GM18858 (cell line): ENCODE data around the gene ARL3.
"Not testable (repeated sequence)": the region's sequence is repeated elsewhere in the genome, so short reads cannot be mapped to it uniquely, and the experiment has no call there.

Source experiments
- ATAC-seq: cut with Tn5 transposase; IDR thresholded peaks from one replicate; pipeline ENCODE4 v1.9.1; 2021; ENCODE audit not compliant: unreplicated experiment

ARL3 gene

DNA sequence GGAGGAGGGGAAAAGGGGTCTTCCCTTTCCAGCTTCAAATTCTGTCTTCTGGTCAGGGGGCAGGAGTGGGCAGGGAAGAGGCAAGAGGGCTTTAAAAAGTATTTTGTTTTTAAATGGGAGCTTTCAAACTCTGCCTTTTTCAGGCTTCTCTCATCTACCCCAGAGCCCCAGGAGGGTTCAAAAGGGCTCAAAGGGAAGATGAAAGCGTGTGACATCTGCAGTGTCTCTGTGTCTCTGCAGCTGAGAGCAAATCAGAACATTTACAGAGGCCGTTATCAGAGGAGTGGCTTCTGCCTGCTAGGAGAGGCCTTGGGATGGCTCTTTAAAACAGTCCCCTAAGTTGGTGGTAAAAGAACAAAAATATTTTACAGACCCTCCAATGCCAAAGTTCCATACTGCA is 39.6 kb downstream of the ARL3 start:
- ATAC-seq, result no peak

- ATAC-seq, result no peak
These were observed 40.2 kb downstream of the ARL3 start for GRCh38 chr10:102673819-102674511.

GRCh38 chr10:102673236-102673818 is 40.9 kb downstream of the ARL3 start:
- ATAC-seq, result no peak

GRCh38 chr10:102670871-102671434 is 43.2 kb downstream of the ARL3 start:
- no peak for ATAC-seq

DNA sequence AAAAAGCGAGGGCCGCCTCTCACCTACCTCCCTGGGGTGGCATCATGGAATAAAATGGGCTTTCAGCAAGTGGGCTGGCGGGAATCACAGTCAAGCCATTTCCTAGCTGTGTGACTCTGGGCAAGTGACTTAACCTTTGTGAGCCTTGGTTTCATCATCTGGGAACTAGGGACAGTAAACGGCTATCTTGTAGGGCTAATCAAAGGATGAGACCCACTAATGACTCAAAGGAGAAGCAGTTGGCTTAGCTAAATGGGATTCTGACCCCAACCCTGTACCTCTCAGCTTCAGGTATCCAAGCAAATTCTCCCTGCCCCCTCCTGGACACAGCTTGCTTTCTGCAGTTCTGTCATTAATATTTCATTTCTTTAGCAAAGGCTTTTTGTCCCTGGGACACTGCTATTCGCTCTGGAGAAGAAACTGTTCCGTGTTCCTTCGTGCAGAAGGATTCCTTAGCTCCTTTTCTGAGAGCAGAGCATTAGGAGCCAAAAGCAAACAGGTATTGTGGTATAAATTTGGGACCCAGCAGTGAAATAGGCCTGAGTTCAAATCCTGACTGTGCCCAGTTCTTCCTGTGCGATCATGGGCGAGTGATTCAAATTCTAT is 44.0 kb downstream of the ARL3 start:
- ATAC-seq, result no peak

DNA sequence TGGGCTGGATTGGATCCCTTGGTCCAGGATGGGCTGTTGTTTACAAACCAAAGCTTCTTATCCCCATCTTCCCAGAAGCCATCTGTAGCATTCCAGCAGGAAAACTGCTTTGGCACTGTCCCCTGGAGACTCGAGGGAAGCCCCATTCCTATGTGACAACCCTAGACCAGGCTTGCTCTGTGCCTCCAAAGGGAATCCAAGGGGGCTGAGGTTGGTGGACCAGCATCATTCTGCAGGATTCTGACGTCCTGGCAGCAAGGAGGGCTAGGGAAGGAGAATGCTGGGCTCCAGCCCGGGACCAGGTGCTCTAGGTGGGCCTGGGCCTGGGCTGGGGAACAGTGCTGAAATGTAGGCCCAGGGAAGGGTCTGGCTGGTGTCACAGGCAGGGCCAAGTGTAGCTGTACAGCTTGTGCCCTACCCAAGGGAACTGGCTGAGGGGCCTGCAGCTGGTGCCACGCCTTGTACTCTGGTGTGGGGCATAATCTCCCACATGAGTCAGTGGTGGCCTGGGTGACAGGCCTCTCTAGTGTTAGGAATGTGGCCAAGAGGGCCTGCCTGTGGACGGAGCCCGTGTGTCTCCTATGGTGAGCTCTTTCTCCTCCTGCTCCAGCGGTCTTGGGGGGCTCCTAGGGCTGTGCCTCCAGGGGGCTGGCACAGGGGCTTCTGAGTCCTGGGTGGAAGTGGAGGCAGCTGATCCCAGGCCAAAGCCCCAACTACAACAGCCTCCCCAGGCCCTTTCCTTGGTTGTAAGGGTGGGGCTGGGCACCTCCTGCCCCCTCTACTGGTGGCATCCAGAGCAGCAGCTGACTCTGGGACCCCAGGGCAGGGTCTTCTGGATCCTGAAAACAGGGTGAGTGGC is 44.8 kb downstream of the ARL3 start:
- no peak for ATAC-seq

- no peak for ATAC-seq
These were observed 45.7 kb downstream of the ARL3 start for GRCh38 chr10:102668326-102669107.

DNA sequence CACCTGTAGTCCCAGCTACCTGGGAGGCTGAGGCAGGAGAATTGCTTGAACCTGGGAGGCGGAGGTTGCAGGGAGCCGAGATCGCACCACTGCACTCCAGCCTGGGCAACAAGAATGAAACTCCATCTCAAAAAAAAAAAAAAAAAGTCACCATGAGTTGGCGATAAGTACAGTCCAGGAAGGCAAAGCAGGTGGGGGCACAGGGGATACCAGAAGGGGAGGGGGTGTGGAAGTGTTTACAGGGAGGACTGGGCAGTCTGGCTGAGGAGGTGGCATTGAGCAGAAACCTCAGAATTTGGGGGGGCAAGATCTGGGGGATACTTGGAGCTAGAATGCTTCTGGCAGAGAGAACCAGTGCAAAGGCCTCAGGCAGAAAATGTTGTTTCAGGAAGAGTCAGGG is 46.8 kb downstream of the ARL3 start:
- not testable (repeated sequence) for ATAC-seq

DNA sequence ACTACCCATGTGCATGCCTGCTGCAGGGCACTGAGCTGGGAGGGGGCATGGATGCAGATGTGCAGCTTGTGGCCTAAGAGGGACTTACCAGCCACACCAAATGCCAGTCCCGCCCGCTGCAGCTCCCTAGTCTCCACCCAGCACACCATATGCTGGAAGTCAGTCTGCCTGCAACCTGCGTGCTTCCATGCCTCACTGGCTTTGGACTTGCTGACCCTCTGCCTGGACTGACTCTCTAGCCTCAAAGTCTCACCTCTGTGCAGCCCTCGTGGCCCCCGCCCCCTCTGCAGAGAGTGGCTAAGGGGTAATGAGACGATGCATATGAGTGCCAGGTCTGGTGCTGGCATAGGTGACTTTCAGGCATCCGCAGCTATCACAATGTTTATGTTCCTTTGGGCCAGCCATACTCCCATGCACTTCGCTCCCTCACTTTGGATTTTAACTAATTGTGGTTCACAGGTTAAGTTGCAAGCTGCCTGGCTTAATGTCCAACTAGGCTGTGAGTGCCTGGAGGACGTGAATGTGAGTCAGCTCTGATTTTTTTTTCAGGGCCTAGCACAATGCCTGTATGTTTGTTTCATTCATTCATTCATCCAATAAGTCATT is 48.2 kb downstream of the ARL3 start:
- no peak for ATAC-seq

DNA sequence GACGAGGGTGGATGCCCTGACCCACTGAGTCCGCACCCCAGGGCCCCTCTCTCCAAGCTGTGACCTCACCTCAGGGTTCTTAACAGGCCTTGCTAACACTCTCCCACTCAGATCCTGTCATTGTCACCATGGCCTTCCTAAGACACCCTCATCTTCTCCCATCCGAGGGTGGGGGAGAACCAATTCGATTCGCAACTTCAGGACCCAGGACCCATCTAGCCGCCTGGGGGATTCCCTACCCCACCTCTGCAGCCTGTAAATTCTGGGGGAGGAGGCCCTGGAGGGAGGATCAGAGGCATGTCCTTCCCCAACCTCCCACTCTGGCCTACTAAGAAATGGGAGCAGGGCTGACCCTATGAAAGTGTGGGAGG is 52.6 kb downstream of the ARL3 start:
- peak; percentile 9 for ATAC-seq

DNA sequence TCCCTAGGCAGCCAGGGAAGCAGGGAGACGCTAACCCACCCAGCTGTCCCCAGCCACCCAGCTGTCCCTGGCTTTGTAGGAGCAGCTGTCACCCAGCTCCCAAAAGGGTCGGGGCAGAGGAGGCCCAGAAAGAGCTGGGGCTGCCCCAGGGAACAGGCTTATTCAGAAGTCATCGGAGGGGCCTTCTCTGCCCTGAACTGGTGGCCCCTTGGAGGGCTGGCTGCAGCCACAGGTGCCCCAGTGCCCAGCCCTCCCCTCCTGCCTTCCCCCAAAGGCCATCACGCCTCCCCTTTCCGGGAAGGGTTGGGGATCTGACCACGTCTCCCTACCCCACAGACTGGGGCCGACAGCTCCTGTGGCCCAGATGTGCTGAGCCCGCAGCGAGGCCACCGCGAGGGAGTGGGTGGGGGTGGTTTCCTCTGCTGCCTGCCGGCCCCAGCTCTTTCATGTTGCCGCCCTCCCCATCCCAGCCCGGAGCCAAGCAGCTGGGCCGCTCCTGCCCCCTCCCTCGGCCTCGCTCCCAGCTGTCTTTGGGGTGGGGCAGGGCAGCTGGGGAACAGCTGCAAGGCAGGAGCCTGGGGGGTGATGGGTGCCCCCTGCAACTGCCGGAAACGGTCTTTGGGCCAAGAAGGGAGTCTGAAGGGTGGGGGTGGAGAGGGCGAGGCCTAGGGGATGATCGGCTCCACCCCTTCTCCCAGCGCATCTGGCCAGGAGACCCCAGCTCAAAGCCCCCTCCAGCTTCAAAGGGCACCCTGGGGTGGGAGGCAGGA is 53.1 kb downstream of the ARL3 start:
- ATAC-seq, result peak; percentile 73

DNA sequence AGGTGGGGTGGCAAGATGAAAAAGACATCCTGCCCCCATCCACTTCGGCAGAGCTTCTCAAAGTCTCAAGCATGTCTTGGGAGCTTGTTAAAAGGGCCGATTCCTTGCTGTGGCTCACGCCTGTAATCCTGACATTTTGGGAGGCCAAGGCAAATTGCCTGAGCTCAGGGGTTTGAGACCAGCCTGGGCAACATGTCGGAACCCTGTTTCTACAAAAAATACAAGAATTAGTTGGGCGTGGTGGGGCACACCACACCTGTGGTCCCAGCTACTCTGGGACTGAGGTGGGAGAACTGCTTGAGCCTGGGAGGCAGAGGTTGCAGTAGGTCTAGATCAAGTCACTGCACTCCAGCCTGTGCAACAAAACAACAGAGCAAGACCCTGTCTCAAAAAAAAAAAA is 55.4 kb downstream of the ARL3 start:
- ATAC-seq, result no peak

GRCh38 chr10:102657984-102658724 is 56.0 kb downstream of the ARL3 start:
- no peak for ATAC-seq

DNA sequence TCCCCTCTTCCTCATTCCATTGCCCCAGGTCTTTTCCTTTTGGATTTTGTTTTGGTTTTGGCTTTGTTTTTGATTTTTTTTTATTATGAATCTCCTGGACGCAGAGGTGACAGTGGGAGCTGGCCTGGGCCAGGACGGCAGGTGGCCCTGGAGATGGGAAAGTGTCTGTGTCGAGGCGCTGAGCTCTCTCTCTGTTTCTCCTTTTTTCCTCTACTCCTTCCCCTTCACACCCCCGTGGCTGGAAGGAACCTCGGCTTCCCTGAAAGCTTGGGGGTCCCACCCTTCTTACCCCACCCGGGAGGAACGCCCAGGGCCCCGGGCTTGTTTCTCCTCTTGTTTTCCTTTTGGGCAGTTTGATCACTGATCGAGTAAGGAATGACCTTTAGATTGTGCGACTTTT is 56.7 kb downstream of the ARL3 start:
- no peak for ATAC-seq

GRCh38 chr10:102656791-102657371 is 57.3 kb downstream of the ARL3 start:
- ATAC-seq, result no peak

DNA sequence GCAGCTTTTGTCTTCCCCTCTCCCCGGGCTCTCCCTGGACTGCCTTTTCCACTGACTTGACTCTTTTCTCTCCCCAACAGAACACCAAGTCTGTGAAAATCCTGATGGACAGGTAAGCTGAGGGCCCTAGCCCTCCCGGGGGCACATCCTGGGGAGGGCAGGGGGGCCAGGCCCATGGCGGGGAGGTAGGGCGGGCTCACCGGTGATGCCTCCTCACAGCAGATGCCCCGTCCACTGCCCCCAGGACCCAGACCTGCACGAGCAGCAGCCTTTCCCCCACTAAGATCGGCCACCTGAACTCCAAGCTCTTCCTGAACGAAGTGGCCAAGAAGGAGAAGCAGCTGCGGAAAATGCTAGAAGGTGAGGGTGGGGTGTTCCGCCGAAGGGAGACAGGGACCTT is 58.2 kb downstream of the ARL3 start:
- no peak for ATAC-seq

DNA sequence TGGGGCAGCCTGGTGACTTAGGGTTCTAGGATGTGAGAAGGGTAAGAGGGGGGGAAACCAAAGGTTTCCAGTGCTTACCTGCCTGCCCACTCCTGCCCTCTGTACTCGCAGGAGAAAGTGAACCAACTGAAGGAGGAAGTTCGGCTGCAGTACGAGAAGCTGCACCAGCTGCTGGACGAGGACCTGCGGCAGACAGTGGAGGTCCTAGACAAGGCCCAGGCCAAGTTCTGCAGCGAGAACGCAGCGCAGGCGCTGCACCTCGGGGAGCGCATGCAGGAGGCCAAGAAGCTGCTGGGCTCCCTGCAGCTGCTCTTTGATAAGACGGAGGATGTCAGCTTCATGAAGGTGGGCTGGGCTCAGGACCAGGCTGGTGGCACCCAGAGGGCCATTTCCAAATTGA is 59.2 kb downstream of the ARL3 start:
- ATAC-seq, result no peak

GRCh38 chr10:102654566-102654965 is 59.6 kb downstream of the ARL3 start:
- no peak for ATAC-seq
